Ureter (tissue), 1 donor: ENCODE data around the gene UBE2A. TPM values are rescaled to one million over a fixed set of nuclear protein-coding genes. Genes with fewer than 3 reads are reported as not detected.

Source experiments
- DNase-seq: peaks from one replicate; pipeline ENCODE4 v3.0.0-alpha.2; 2020; ENCODE audit warnings: low spot score
- total RNA-seq: library from RNA; stranded (reverse); gene quantifications from one replicate; pipeline ENCODE4 v1.2.4, GENCODE V29; 2023
- donor health status: DM: yes; HTN: yes; CAD: no.

The UBE2A gene
- 39.9 TPM for total RNA-seq

- DNase-seq = peak; percentile 91
Observed at GRCh38 chrX:119574394-119575266, at the start of gene UBE2A. Gene UBE2A, plus strand, starts transcription at chrX:119574563. Its CDS starts 149 bp downstream, at chrX:119574712.

GRCh38 chrX:119529345-119530276, 44.8 kb upstream of the UBE2A start:
- DNase-seq = no peak

GRCh38 chrX:119537487-119537886, 36.9 kb upstream of the UBE2A start:
- no peak for DNase-seq

- DNase-seq = no peak
Observed at GRCh38 chrX:119539872-119540271, 34.5 kb upstream of the UBE2A start.

GRCh38 chrX:119541188-119541587, 33.2 kb upstream of the UBE2A start:
- DNase-seq = no peak

- DNase-seq = no peak
Observed at GRCh38 chrX:119549327-119550016, 24.9 kb upstream of the UBE2A start.

- DNase-seq = no peak
Observed at GRCh38 chrX:119552508-119552907, 21.9 kb upstream of the UBE2A start.

GRCh38 chrX:119565107-119565663, 9.2 kb upstream of the UBE2A start, which contains the start of gene STEEP1:
Gene STEEP1, minus strand, starts transcription at chrX:119565409. Its CDS starts 54 bp downstream, at chrX:119565355.
- DNase-seq = peak; percentile 89

- DNase-seq = no peak
Observed at GRCh38 chrX:119570351-119570835, 4.0 kb upstream of the UBE2A start.

- no peak for DNase-seq
Observed at GRCh38 chrX:119573222-119573621, 1.1 kb upstream of the UBE2A start.

- peak; percentile 47 for DNase-seq
Observed at GRCh38 chrX:119573840-119574393, 446 bp upstream of the UBE2A start.

- DNase-seq = no peak
Observed at GRCh38 chrX:119579414-119579813, 5.1 kb downstream of the UBE2A start.

GRCh38 chrX:119583431-119584059, 9.2 kb downstream of the UBE2A start:
- DNase-seq = no peak

GRCh38 chrX:119589810-119590209, 15.4 kb downstream of the UBE2A start:
- DNase-seq = no peak

- no peak for DNase-seq
Observed at GRCh38 chrX:119602701-119603255, 28.4 kb downstream of the UBE2A start.

- DNase-seq = no peak
Observed at GRCh38 chrX:119604766-119605463, 30.6 kb downstream of the UBE2A start.

- DNase-seq = no peak
Observed at GRCh38 chrX:119605464-119606279, 31.3 kb downstream of the UBE2A start.

- peak; percentile 92 for DNase-seq
Observed at GRCh38 chrX:119606280-119607017, 32.1 kb downstream of the UBE2A start, which contains the start of gene NKRF. Gene NKRF, minus strand, starts transcription at chrX:119606424.
